GM13976 (cell line): ENCODE results near the gene PHAF1.

Source experiments
- DNase-seq: peaks from one replicate; pipeline ENCODE4 v3.0.0; 2012; ENCODE audit warnings: low spot score
- CTCF ChIP-seq: IDR thresholded peaks from 2 replicates; pipeline ENCODE4 v1.5.1; 2012; ENCODE audit warnings: borderline replicate concordance, mild to moderate bottlenecking; ENCODE audit not compliant: insufficient read depth; ENCODE audit errors: extremely low read depth, missing control alignments, control extremely low read depth
- in situ Hi-C: fragments of 300-500 bp; cut with MboI; formaldehyde crosslinking; loops from one replicate; pipeline ENCODE4 v1.12.0; 2022; ENCODE audit warnings: low sequenced_read_pairs, mixed read lengths, inconsistent platforms; ENCODE audit not compliant: unreplicated experiment

PHAF1 gene

DNA sequence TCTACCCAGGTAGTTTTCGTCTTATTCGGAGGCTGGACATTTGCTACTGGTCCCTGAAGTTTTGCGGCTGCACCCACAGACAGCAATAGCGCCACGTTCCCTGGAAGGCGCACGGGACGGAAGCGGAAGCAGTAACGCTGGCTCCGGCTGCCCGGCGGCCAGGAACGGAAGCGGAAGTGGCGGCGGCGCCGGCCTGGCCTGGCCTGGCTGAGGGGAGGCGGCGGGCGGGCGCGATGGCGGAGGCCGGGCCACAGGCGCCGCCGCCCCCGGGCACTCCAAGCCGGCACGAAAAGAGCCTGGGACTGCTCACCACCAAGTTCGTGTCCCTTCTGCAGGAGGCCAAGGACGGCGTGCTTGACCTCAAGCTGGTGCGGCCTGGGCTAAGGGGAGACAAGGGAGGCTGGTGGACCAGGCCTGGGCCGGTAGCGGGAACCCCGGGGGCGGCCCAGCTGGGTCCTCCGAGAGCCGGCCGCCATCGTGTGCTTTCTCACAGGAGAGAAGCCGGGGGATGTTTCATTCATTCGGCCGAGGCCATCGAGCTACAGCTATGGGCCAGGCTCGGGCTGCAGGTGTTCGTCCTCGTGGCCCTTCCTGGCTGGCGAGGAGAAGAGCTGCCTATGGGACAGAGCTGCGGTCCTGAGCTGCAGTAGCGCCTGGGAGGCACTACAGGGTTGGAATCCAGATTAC is 82.4 kb downstream of the PHAF1 start, which contains the start of gene E2F4:
Gene E2F4 (plus strand): TSS at position 161 of the 687 bp plus-strand sequence. CDS start 73 bp downstream, at position 234.
- in situ Hi-C loops, result no loop called here
- TF ChIP-seq CTCF, result no peak
- DNase-seq, result peak; percentile 96

DNA sequence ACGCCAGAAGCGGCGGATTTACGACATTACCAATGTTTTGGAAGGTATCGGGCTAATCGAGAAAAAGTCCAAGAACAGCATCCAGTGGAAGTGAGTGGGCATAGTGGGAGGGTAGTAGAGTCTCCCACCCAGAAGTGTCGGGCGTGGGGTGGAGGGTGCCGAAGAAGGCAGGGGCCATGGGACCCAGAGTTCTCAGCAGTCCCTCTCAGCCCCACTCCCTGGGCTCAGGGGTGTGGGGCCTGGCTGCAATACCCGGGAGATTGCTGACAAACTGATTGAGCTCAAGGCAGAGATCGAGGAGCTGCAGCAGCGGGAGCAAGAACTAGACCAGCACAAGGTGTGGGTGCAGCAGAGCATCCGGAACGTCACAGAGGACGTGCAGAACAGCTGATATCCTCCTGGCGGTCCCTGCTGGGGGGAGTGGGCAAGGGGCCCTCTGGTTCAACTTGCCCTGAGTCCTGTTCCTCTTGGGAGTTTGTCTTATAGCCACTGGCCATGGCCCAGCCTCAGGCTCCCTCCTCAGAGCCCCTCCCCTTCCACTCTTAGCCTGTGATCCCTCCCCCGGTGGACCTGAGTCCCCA is 83.1 kb downstream of the PHAF1 start:
- in situ Hi-C loops, result no loop called here
- no peak for TF ChIP-seq CTCF
- DNase-seq, result no peak

- no peak for DNase-seq
- TF ChIP-seq CTCF, result no peak
- in situ Hi-C loops, result no loop called here
These were observed 83.8 kb downstream of the PHAF1 start for GRCh38 chr16:67193536-67193935.

DNA sequence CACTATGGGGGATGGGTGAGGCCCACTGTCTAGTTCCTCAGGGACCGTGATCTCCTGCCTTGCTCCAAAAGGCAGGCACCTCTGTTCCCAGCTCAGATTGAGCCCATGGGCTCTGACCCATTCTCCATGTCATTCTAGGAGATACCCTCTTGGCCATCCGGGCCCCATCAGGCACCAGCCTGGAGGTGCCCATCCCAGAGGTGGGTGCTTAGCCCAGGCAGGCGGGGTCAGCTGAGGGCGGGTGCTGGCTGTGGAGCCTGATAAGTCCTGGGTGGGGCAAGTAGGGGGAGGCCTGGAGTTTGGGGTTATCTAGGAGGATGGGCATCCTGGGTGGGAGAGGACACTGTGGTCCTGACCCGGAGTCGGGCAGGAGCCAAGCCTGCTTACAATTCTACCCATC is 84.5 kb downstream of the PHAF1 start:
- no peak for DNase-seq
- no peak for TF ChIP-seq CTCF
- in situ Hi-C loops, result no loop called here

- TF ChIP-seq CTCF, result no peak
- DNase-seq, result no peak
- in situ Hi-C loops, result no loop called here
These were observed 85.9 kb downstream of the PHAF1 start for GRCh38 chr16:67195676-67196075.

DNA sequence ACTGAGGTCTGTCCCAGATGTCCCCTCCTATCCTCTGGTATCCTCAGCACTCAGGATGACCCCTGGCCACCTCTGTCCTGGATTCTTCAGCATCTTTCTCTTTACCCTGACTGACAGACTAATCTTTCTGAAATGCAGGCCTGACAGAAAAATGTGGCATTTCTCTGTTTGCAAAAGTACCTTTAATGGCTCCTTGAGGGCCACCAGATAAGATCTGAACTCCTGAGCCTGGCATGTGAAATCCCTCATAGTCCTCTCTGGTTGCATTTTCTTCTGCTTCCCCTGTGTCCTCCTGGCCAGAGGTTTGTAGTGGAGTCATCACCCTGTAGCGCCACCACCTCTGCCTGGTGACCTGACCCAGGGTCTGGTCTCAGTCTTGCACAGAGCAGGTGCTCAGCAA is 87.1 kb downstream of the PHAF1 start:
- DNase-seq, result no peak
- no peak for TF ChIP-seq CTCF
- in situ Hi-C loops, result no loop called here

- DNase-seq, result peak; percentile 24
- in situ Hi-C loops, result no loop called here
- no peak for TF ChIP-seq CTCF
These were observed 88.0 kb downstream of the PHAF1 start for GRCh38 chr16:67197704-67198103.
